CD14-positive monocyte (primary cell): Measurements from ENCODE around the gene SETBP1. TPM values are rescaled to one million over a fixed set of nuclear protein-coding genes. Genes with fewer than 3 reads are reported as not detected.

Source experiments
- DNase-seq, 3 donors: peaks; one replicate each; pipeline ENCODE4 v3.0.0-alpha.2; 2011 to 2022
- H2AFZ ChIP-seq: 2 replicates; pipeline ENCODE4 v1.6.0; 2012; ENCODE audit warnings: mild to moderate bottlenecking, low read depth, low read length, inconsistent platforms; ENCODE audit not compliant: insufficient read depth, poor library complexity, severe bottlenecking
- H3K27ac ChIP-seq, 2 donors: 1 replicate in 1 of 2; 2 replicates in 1 of 2; pipeline ENCODE4 v1.5.1; 2012 to 2013; ENCODE audit warnings: low read length in 2 of 2, control low read depth in 1 of 2, inconsistent platforms in 1 of 2, low read depth in 1 of 2, mild to moderate bottlenecking in 1 of 2
- H3K27me3 ChIP-seq, 2 donors: one replicate each; pipeline versions ENCODE4 v1.6.0 to v1.6.1; 2011 to 2013; ENCODE audit warnings: low read length in 2 of 2; ENCODE audit not compliant: control insufficient read depth in 2 of 2, insufficient read depth in 2 of 2
- H3K36me3 ChIP-seq, 2 donors: replicated peaks in 1 of 2; 1 replicate in 1 of 2; 2 replicates in 1 of 2; pipeline versions ENCODE4 v1.5.1 to v1.6.1; 2012 to 2013; ENCODE audit warnings: low read length in 2 of 2, control low read depth in 1 of 2, inconsistent platforms in 1 of 2, mild to moderate bottlenecking in 1 of 2; ENCODE audit not compliant: insufficient read depth in 2 of 2, control insufficient read depth in 1 of 2
- H3K4me1 ChIP-seq, 2 donors: 1 replicate in 1 of 2; 2 replicates in 1 of 2; pipeline versions ENCODE4 v1.5.1 to v1.6.1; 2012 to 2013; ENCODE audit warnings: low read length in 2 of 2, control low read depth in 1 of 2, inconsistent platforms in 1 of 2, mild to moderate bottlenecking in 1 of 2, moderate library complexity in 1 of 2; ENCODE audit not compliant: insufficient read depth in 2 of 2, control insufficient read depth in 1 of 2
- H3K4me2 ChIP-seq: replicated peaks from 2 replicates; pipeline ENCODE3; 2012; ENCODE audit warnings: low read length, moderate library complexity, mild to moderate bottlenecking; ENCODE audit not compliant: poor library complexity, severe bottlenecking; ENCODE audit errors: extremely low read depth
- H3K4me3 ChIP-seq, 3 experiments: fragments of 200-600 bp in 1 of 3; sonication (generic) in 1 of 3; replicated peaks in 1 of 3; 1 replicate in 2 of 3; 2 replicates in 1 of 3; pipeline ENCODE4 v1.5.1; 2011 to 2013; ENCODE audit warnings: low read length in 3 of 3, mild to moderate bottlenecking in 3 of 3, control low read depth in 2 of 3, low read depth in 2 of 3, inconsistent platforms in 1 of 3, moderate library complexity in 1 of 3
- H3K79me2 ChIP-seq: 2 replicates; pipeline ENCODE4 v1.6.0; 2012; ENCODE audit warnings: mild to moderate bottlenecking, control low read depth, inconsistent platforms, low read length, moderate library complexity; ENCODE audit not compliant: insufficient read depth
- H3K9ac ChIP-seq: 2 replicates; pipeline ENCODE4 v1.6.0; 2017; ENCODE audit warnings: low read length, mild to moderate bottlenecking; ENCODE audit not compliant: insufficient read depth, poor library complexity, severe bottlenecking
- H3K9me3 ChIP-seq, 2 donors: replicated peaks in 1 of 2; 1 replicate in 1 of 2; 2 replicates in 1 of 2; pipeline versions ENCODE4 v1.5.1 to v1.6.1; 2012 to 2013; ENCODE audit warnings: low read length in 2 of 2, control low read depth in 1 of 2; ENCODE audit not compliant: control insufficient read depth in 1 of 2, insufficient read depth in 1 of 2
- H4K20me1 ChIP-seq: 2 replicates; pipeline ENCODE4 v1.6.0; 2012; ENCODE audit warnings: mild to moderate bottlenecking, low read length, control low read depth, moderate library complexity; ENCODE audit not compliant: insufficient read depth
- H3K27ac Mint-ChIP-seq, 7 donors: one replicate each; pipeline ENCODE4 v1.8.0; 2020; ENCODE audit warnings: mild to moderate bottlenecking in 7 of 7, mixed read lengths in 7 of 7, moderate library complexity in 6 of 7, inconsistent platforms in 2 of 7
- H3K27me3 Mint-ChIP-seq, 3 donors: one replicate each; pipeline ENCODE4 v1.8.0; 2021 to 2022; ENCODE audit warnings: low read depth in 3 of 3, mild to moderate bottlenecking in 3 of 3, mixed read lengths in 3 of 3, moderate library complexity in 3 of 3, inconsistent platforms in 1 of 3
- H3K36me3 Mint-ChIP-seq, 2 donors: one replicate each; pipeline ENCODE4 v1.8.0; 2020; ENCODE audit warnings: mixed read lengths in 2 of 2, inconsistent platforms in 1 of 2, mild to moderate bottlenecking in 1 of 2
- H3K4me1 Mint-ChIP-seq: one replicate; pipeline ENCODE4 v1.8.0; 2020; ENCODE audit warnings: mild to moderate bottlenecking, mixed read lengths
- H3K4me3 Mint-ChIP-seq, 2 donors: one replicate each; pipeline ENCODE4 v1.8.0; 2020; ENCODE audit warnings: mild to moderate bottlenecking in 2 of 2, mixed read lengths in 2 of 2, moderate library complexity in 1 of 2
- H3K9me3 Mint-ChIP-seq, 7 donors: one replicate each; pipeline ENCODE4 v1.8.0; 2020 to 2022; ENCODE audit warnings: mixed read lengths in 7 of 7, mild to moderate bottlenecking in 6 of 7, moderate library complexity in 6 of 7, inconsistent platforms in 2 of 7
- CTCF ChIP-seq: fragments of 200-600 bp; IDR thresholded peaks from one replicate; pipeline ENCODE4 v1.8.0; 2022; ENCODE audit warnings: antibody characterized with exemption, mild to moderate bottlenecking
- WGBS: methylation state at CpG from one replicate; pipeline ENCODE4 v1.1.5; 2013; ENCODE audit warnings: missing lambda C conversion rate; ENCODE audit not compliant: insufficient coverage; 5-methylcytosine and 5-hydroxymethylcytosine counted together
- intact Hi-C, 2 donors: fragments of 100-400 bp; cut with micrococcal nuclease; formaldehyde crosslinking; loops; one replicate each; pipeline versions ENCODE4 v1.15.0 to v1.15.1; 2023
- polyA plus RNA-seq, 3 donors: library from polyadenylated mRNA; depleted of rRNA in 1 of 3; unstranded in 2 of 3; stranded (reverse) in 1 of 3; fragments of 300-500 nt in 2 of 3; fragments of >200 nt in 1 of 3; fragmentation: Illumina TruSeq in 2 of 3; gene quantifications; 1 replicate in 2 of 3; 2 replicates in 1 of 3; pipeline ENCODE4 v1.2.3, GENCODE V29; 2012 to 2021

Gene SETBP1
- polyA plus RNA-seq, 3 donors: 0.01 to 1.2 TPM; not detected in 1

GRCh38 chr18:44973282-44973681 is 292.6 kb downstream of the SETBP1 start:
- Histone ChIP-seq H3K9ac (no peak overlapping the region), H3K4me3 (no peak overlapping the region), H4K20me1 (no peaks in the 10 kb centered on the region), H3K4me2 (no peak overlapping the region), H3K9me3 (no peaks in the 10 kb centered on the region), H3K27me3 (no peaks in the 10 kb centered on the region), H2AFZ (no peak overlapping the region), H3K4me1 (no peaks in the 10 kb centered on the region), H3K79me2 (no peaks in the 10 kb centered on the region), H3K36me3 (no peaks in the 10 kb centered on the region), H3K27ac (no peak overlapping the region)
- intact Hi-C loops: no loop called here
- H3K9me3 Mint-ChIP-seq: no peaks in the 10 kb centered on the region
- no peak for TF ChIP-seq CTCF
- no peak for DNase-seq
- H3K27me3 Mint-ChIP-seq: peaks cover 0 to 5% (median 2%) of the 10 kb centered on the region in 3 donors
- no peak overlapping the region for H3K4me3 Mint-ChIP-seq
- H3K27ac Mint-ChIP-seq: no peak overlapping the region
- H3K4me1 Mint-ChIP-seq: peaks cover 7% of the 10 kb centered on the region
- H3K36me3 Mint-ChIP-seq: no peaks in the 10 kb centered on the region
- 100% methylated on average over 2 of the region's 2 CpGs for WGBS

- no peaks in the 10 kb centered on the region for H3K27me3 ChIP-seq
- Mint-ChIP-seq H3K9me3 (no peaks in the 10 kb centered on the region), H3K4me1 (peaks cover 9% of the 10 kb centered on the region), H3K27ac (no peak overlapping the region), H3K36me3 (no peaks in the 10 kb centered on the region), H3K4me3 (no peak overlapping the region), H3K27me3 (peaks cover 0 to 5% (median 2%) of the 10 kb centered on the region in 3 donors)
- no peak overlapping the region for H3K4me3 ChIP-seq
- DNase-seq: no peak
- no peaks in the 10 kb centered on the region for H3K79me2 ChIP-seq
- no peak overlapping the region for H2AFZ ChIP-seq
- no peak overlapping the region for H3K9ac ChIP-seq
- no peak overlapping the region for H3K4me2 ChIP-seq
- TF ChIP-seq CTCF: no peak
- no peaks in the 10 kb centered on the region for H3K9me3 ChIP-seq
- intact Hi-C loops: no loop called here
- H3K36me3 ChIP-seq: no peaks in the 10 kb centered on the region
- H3K27ac ChIP-seq: no peak overlapping the region
- peaks cover 3% of the 10 kb centered on the region in 2 donors for H3K4me1 ChIP-seq
- no peaks in the 10 kb centered on the region for H4K20me1 ChIP-seq
- 96% methylated on average over 2 of the region's 2 CpGs for WGBS
Measured at GRCh38 chr18:44974174-44974573, 293.5 kb downstream of the SETBP1 start.
